SK-N-SH (cell line): ENCODE data around the gene NDUFAF8. TPM values are rescaled to one million over a fixed set of nuclear protein-coding genes. Genes with fewer than 3 reads are reported as not detected.

ENCODE experiments used
- CTCF ChIA-PET: fragments of 300-600, 350-600 bp; formaldehyde crosslinking; extraction: SDS; loops from one replicate; lab custom pipeline; 2021; lab: Yijun Ruan, JAX
- POLR2A ChIA-PET: fragments of 350-600 bp; sonication (Branson Sonifier 250); formaldehyde crosslinking; extraction: SDS; loops from one replicate; lab custom pipeline; 2020; ENCODE audit warnings: antibody characterized with exemption, inconsistent platforms; lab: Yijun Ruan, JAX
- DNase-seq: peaks from one replicate; pipeline ENCODE4 v3.0.0; 2012
- H2AFZ ChIP-seq: fragments of 200-600 bp; sonication (generic); 2 replicates; pipeline ENCODE4 v1.8.1; 2016; ENCODE audit warnings: antibody characterized with exemption, mild to moderate bottlenecking, low read depth
- H3F3A ChIP-seq: fragments of 200-600 bp; sonication (generic); replicated peaks from 2 replicates; pipeline ENCODE3; 2016; ENCODE audit warnings: antibody characterized with exemption, mild to moderate bottlenecking; ENCODE audit not compliant: insufficient read depth
- H3K27ac ChIP-seq, 2 experiments: fragments of 200-500 bp in 1 of 2; fragments of 200-600 bp in 1 of 2; sonication (Bioruptor generic) in 1 of 2; sonication (generic), shearing (Covaris generic) in 1 of 2; 2 replicates each; pipeline versions ENCODE4 v1.5.1 to v1.6.1; 2014 to 2016; ENCODE audit warnings: low read depth in 2 of 2, inconsistent platforms in 1 of 2, low read length in 1 of 2, mild to moderate bottlenecking in 1 of 2, mixed read lengths in 1 of 2
- H3K27me3 ChIP-seq: fragments of 200-600 bp; sonication (generic), shearing (Covaris generic); 2 replicates; pipeline ENCODE4 v1.6.1; 2016; ENCODE audit warnings: mixed run types; ENCODE audit not compliant: insufficient read depth
- H3K36me3 ChIP-seq, 2 experiments: fragments of 200-500 bp in 1 of 2; fragments of 200-600 bp in 1 of 2; sonication (Bioruptor generic) in 1 of 2; sonication (generic) in 1 of 2; replicated peaks in 1 of 2; 2 replicates each; pipeline versions ENCODE3 to v1.5.1; 2014 to 2016; ENCODE audit warnings: low read length in 1 of 2, mild to moderate bottlenecking in 1 of 2; ENCODE audit not compliant: insufficient read depth in 2 of 2, control insufficient read depth in 1 of 2
- H3K4me1 ChIP-seq, 2 experiments: fragments of 200-500 bp in 1 of 2; fragments of 200-600 bp in 1 of 2; sonication (Bioruptor generic) in 1 of 2; sonication (generic), shearing (Covaris generic) in 1 of 2; 2 replicates each; pipeline versions ENCODE4 v1.5.1 to v1.6.1; 2014 to 2016; ENCODE audit warnings: low read depth in 1 of 2, low read length in 1 of 2, mixed run types in 1 of 2; ENCODE audit not compliant: insufficient read depth in 2 of 2, control insufficient read depth in 1 of 2
- H3K4me2 ChIP-seq: fragments of 200-600 bp; sonication (generic), shearing (Covaris generic); 2 replicates; pipeline ENCODE4 v1.6.1; 2017; ENCODE audit warnings: mixed run types
- H3K4me3 ChIP-seq, 2 experiments: fragments of 200-500 bp in 1 of 2; fragments of 200-600 bp in 1 of 2; sonication (Bioruptor generic) in 1 of 2; sonication (generic), shearing (Covaris generic) in 1 of 2; 2 replicates each; pipeline versions ENCODE4 v1.5.1 to v1.8.1; 2014 to 2016; ENCODE audit warnings: low read depth in 2 of 2, inconsistent platforms in 1 of 2, low read length in 1 of 2, mild to moderate bottlenecking in 1 of 2, mixed read lengths in 1 of 2, moderate library complexity in 1 of 2
- H3K79me2 ChIP-seq: fragments of 200-600 bp; sonication (generic); 2 replicates; pipeline ENCODE4 v1.8.1; 2017; ENCODE audit warnings: mild to moderate bottlenecking; ENCODE audit not compliant: insufficient read depth
- H3K9ac ChIP-seq: fragments of 200-600 bp; sonication (generic); 2 replicates; pipeline ENCODE4 v1.6.1; 2017; ENCODE audit warnings: mixed run types
- H3K9me2 ChIP-seq: fragments of 200-600 bp; sonication (generic); 2 replicates; pipeline ENCODE4 v1.6.1; 2017; ENCODE audit warnings: mixed run types
- H3K9me3 ChIP-seq: fragments of 200-600 bp; sonication (generic); 2 replicates; pipeline ENCODE4 v1.6.1; 2017; ENCODE audit warnings: mixed run types, mild to moderate bottlenecking, moderate library complexity
- H4K20me1 ChIP-seq: fragments of 200-600 bp; sonication (generic); 2 replicates; pipeline ENCODE4 v1.6.1; 2017; ENCODE audit warnings: mild to moderate bottlenecking, mixed run types; ENCODE audit not compliant: insufficient read depth
- CTCF ChIP-seq: fragments of 200-600 bp; sonication (generic); IDR thresholded peaks from 2 replicates; pipeline ENCODE4 v1.6.1; 2017; ENCODE audit warnings: antibody characterized with exemption, mild to moderate bottlenecking, moderate library complexity
- FOXJ3 ChIP-seq: sonication (generic); formaldehyde crosslinking; IDR thresholded peaks from 2 replicates; pipeline ENCODE4 v1.5.1; 2020; ENCODE audit warnings: mild to moderate bottlenecking, missing genetic modification reagents
- GATA2 ChIP-seq: sonication (generic); formaldehyde crosslinking; IDR thresholded peaks from 2 replicates; pipeline ENCODE4 v1.5.0; 2020; ENCODE audit warnings: mild to moderate bottlenecking, missing genetic modification reagents
- IRF3 ChIP-seq: fragments of 150-350 bp; IDR thresholded peaks from 2 replicates; pipeline ENCODE4 v1.6.1; 2016; ENCODE audit warnings: mild to moderate bottlenecking, low read depth, low read length
- NFIC ChIP-seq: IDR thresholded peaks from 2 replicates; pipeline ENCODE4 v1.4.0; 2012; ENCODE audit warnings: borderline replicate concordance
- NRF1 ChIP-seq: IDR thresholded peaks from 2 replicates; pipeline ENCODE4 v1.6.1; 2012; ENCODE audit warnings: low read depth, mild to moderate bottlenecking, low read length
- POLR2AphosphoS5 ChIP-seq: IDR thresholded peaks from 2 replicates; pipeline ENCODE4 v1.6.1; 2012; ENCODE audit warnings: low read depth, low read length
- SMC3 ChIP-seq: IDR thresholded peaks from 2 replicates; pipeline ENCODE4 v1.6.1; 2012; ENCODE audit warnings: low read depth, low read length, improper control_type of control experiment
- TCF12 ChIP-seq: IDR thresholded peaks from 2 replicates; pipeline ENCODE4 v1.4.0; 2012
- TEAD4 ChIP-seq: IDR thresholded peaks from 2 replicates; pipeline ENCODE4 v1.4.0; 2012; ENCODE audit warnings: mild to moderate bottlenecking, borderline replicate concordance; ENCODE audit not compliant: insufficient read depth
- USF1 ChIP-seq: IDR thresholded peaks from 2 replicates; pipeline ENCODE4 v1.4.0; 2012; ENCODE audit warnings: low read depth, borderline replicate concordance
- WGBS: methylation state at CpG from one replicate; pipeline ENCODE4 v1.1.6; 2017; ENCODE audit warnings: low lambda C conversion rate; 5-methylcytosine and 5-hydroxymethylcytosine counted together
- polyA plus RNA-seq, 3 experiments: library from polyadenylated mRNA; depleted of rRNA; stranded (reverse); fragments of >200 nt; gene quantifications; 2 replicates each; pipeline ENCODE4 v1.2.3, GENCODE V29; 2012
- TF ChIP-seq, protein P1 (sequence below): IDR thresholded peaks from 2 replicates; pipeline ENCODE4 v1.4.0; 2012; ENCODE audit warnings: low read depth
- TF ChIP-seq, protein P2 (sequence below): IDR thresholded peaks from 2 replicates; pipeline ENCODE4 v1.4.0; 2012; ENCODE audit warnings: low read depth, borderline replicate concordance

Gene NDUFAF8
- polyA plus RNA-seq, 1 of the 3 experiments (the other 2 are of a cell fraction) = 229 TPM

- Histone ChIP-seq H3K9me2 (no peaks in the 10 kb centered on the region), H3K36me3 (peaks cover 5 to 42% of the 10 kb centered on the region in 2 experiments), H4K20me1 (peaks cover 13% of the 10 kb centered on the region), H3K27me3 (no peaks in the 10 kb centered on the region), H3K4me3 (no peak overlapping the region), H3K27ac (peak overlapping the region in 1 of 2 experiments; percentile 62; a peak in 2 of 4 replicates), H3K9ac (no peak overlapping the region), H3K79me2 (peaks cover 28% of the 10 kb centered on the region), H3K4me2 (no peak overlapping the region), H3K9me3 (no peaks in the 10 kb centered on the region), H3F3A (peaks cover 4% of the 10 kb centered on the region), H3K4me1 (peaks cover 0 to 43% of the 10 kb centered on the region in 2 experiments; a peak in 1 of 4 replicates), H2AFZ (no peak overlapping the region)
- ChIA-PET POLR2A (interaction anchor here (1.1 kb wide), 1 partner anchor 240 kb away, joined by 3 read pairs; no protein-coding TSS in a partner anchor), CTCF (interaction anchor here (1.5 to 12.8 kb wide), 3 partner anchors 11 to 143 kb away, joined by 3 to 133 read pairs (median 8); no protein-coding TSS in a partner anchor)
- WGBS = 88% methylated on average over 19 of the region's 24 CpGs
- TF ChIP-seq NFIC (no peak), NRF1 (no peak), TEAD4 (no peak), IRF3 (no peak), CTCF (no peak), FOXJ3 (CRISPR knock-in tag) (no peak), USF1 (no peak), SMC3 (no peak), GATA2 (CRISPR knock-in tag) (no peak), TCF12 (no peak)
- TF ChIP-seq, protein P1, sequence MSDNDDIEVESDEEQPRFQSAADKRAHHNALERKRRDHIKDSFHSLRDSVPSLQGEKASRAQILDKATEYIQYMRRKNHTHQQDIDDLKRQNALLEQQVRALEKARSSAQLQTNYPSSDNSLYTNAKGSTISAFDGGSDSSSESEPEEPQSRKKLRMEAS = no peak
- peak; percentile 66 for DNase-seq
These were observed 5.4 kb downstream of the NDUFAF8 start for GRCh38 chr17:81244358-81245023.

DNA sequence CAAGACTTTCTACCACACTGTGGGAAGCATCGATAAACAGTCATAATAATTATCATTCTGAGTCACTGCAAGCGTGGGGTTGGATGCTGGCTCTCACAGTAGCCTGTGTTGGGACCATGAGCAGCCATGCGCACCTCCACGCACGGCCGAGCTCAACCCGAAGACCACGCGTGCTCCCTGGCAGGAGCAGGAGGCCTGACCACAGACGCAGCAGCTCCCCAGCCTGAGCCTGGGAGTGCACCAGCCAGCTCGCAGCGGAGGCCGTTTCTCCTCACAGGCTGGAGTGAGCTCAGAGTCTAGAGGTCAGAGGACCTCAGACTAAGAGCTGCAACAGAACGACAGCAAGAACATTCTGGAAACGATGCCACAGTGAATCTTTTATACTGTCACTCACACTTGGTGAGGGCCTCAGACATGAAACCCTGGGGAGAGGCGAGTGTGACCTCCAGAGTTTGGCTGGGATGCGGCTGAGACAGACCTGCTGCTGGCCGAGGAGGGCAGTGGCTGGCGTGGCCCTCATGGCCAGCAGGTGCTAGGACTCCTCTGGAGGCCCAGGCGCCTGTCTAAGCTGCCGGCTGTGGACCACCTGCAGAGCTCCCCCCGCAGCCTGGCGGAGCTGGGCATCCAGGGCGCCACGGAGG is 6.0 kb downstream of the NDUFAF8 start:
- WGBS = 89% methylated on average over 24 of the region's 25 CpGs
- Histone ChIP-seq H3F3A (peaks cover 4% of the 10 kb centered on the region), H3K27ac (peak overlapping the region in 1 of 2 experiments; percentile 62; a peak in 2 of 4 replicates), H3K9ac (no peak overlapping the region), H3K4me3 (no peak overlapping the region), H3K4me1 (peaks cover 0 to 38% of the 10 kb centered on the region in 2 experiments; a peak in 1 of 4 replicates), H3K79me2 (peaks cover 22% of the 10 kb centered on the region), H3K9me2 (no peaks in the 10 kb centered on the region), H3K36me3 (peaks cover 12 to 49% of the 10 kb centered on the region in 2 experiments), H3K27me3 (no peaks in the 10 kb centered on the region), H2AFZ (no peak overlapping the region), H3K9me3 (no peaks in the 10 kb centered on the region), H4K20me1 (peaks cover 13% of the 10 kb centered on the region), H3K4me2 (no peak overlapping the region)
- TF ChIP-seq, protein P2, sequence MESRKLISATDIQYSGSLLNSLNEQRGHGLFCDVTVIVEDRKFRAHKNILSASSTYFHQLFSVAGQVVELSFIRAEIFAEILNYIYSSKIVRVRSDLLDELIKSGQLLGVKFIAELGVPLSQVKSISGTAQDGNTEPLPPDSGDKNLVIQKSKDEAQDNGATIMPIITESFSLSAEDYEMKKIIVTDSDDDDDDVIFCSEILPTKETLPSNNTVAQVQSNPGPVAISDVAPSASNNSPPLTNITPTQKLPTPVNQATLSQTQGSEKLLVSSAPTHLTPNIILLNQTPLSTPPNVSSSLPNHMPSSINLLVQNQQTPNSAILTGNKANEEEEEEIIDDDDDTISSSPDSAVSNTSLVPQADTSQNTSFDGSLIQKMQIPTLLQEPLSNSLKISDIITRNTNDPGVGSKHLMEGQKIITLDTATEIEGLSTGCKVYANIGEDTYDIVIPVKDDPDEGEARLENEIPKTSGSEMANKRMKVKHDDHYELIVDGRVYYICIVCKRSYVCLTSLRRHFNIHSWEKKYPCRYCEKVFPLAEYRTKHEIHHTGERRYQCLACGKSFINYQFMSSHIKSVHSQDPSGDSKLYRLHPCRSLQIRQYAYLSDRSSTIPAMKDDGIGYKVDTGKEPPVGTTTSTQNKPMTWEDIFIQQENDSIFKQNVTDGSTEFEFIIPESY = 0 out of 2 replicates have a peak, but pooled peaks have one; percentile 2
- no peak for TF ChIP-seq POLR2AphosphoS5
- POLR2A ChIA-PET = interaction anchor here (1.1 kb wide), 1 partner anchor 240 kb away, joined by 3 read pairs; no protein-coding TSS in a partner anchor
- no peak for DNase-seq
- CTCF ChIA-PET = interaction anchor here (0.7 to 12.8 kb wide), 4 partner anchors 9 to 222 kb away, joined by 3 to 133 read pairs (median 3); no protein-coding TSS in a partner anchor
